Measurements from ENCODE around the gene BTN3A1. TPM values are rescaled to one million over a fixed set of nuclear protein-coding genes. Genes with fewer than 3 reads are reported as not detected.

Gene BTN3A1
- total RNA-seq, 1 donor from 2014 or later = 61.7 TPM

DNA sequence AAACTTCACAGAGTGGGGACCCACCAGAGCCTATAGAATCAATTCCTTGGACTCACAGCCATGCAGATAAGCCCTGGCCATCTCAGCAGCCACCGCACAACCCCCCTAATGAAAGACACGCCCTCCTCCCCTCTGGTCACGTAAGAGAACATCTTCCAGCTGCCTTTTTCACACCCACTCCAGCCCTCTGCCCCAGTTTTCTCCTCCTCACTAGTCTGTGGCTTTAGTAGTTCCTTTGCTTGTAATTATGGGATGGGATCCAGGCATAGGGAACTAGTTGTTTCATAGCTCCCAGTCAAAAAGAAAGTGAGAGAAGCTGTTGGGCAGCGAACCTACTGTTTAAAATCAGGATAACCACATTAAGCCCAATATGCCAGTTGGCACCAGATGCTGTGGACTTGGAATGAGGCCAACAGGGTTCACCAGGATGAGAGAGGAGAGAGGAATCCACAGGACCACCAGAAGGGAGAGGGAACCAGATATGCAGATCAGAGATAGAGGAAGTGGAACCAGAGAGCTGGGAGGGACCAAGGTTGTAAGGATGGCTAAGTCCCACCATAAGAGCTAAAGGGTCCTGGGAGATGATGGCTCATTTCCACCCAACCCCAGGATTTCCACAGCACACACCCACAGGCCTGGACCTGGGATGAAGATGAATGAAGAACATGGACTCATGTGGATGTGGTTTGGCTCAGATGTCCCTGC, 9.0 kb upstream of the BTN3A1 start:
- no peaks in the 10 kb centered on the region for H3K9me3 Mint-ChIP-seq
- DNase-seq = no peak
- no peak for TF ChIP-seq CTCF (IDR thresholded peaks at IDR 0.05)
- no peak overlapping the region for H3K4me3 Mint-ChIP-seq
- ATAC-seq (ENCODE audit: low read depth) = peak; percentile 49
- peaks cover 33% of the 10 kb centered on the region for H3K4me1 Mint-ChIP-seq
- H3K27me3 Mint-ChIP-seq = no peaks in the 10 kb centered on the region
- POLR2A ChIA-PET = interaction anchor here (0.6 to 1.1 kb wide), 2 partner anchors 10 to 120 kb away, joined by 3 read pairs; partner anchors contain the start of gene BTN2A2
- H3K36me3 Mint-ChIP-seq (ENCODE audit: low read depth) = peaks cover 53% of the 10 kb centered on the region
- intact Hi-C loops (cut with micrococcal nuclease) = no loop called here
- CTCF ChIA-PET = interaction anchor here (1.0 kb wide), 1 partner anchor 27 kb away, joined by 3 read pairs; no protein-coding TSS in a partner anchor
- peak overlapping the region; percentile 10 for H3K27ac Mint-ChIP-seq

GRCh38 chr6:26394289-26394688, 7.8 kb upstream of the BTN3A1 start:
- ATAC-seq (ENCODE audit: low read depth) (no peak), DNase-seq (no peak)
- H3K9me3 Mint-ChIP-seq = no peaks in the 10 kb centered on the region
- H3K36me3 Mint-ChIP-seq (ENCODE audit: low read depth) = peaks cover 41% of the 10 kb centered on the region
- intact Hi-C loops (cut with micrococcal nuclease) = no loop called here
- no peak for TF ChIP-seq CTCF (IDR thresholded peaks at IDR 0.05)
- ChIA-PET CTCF (no interaction called here), POLR2A (interaction anchor here (0.9 kb wide), 1 partner anchor 12 kb away, joined by 3 read pairs; the partner anchor contains the start of gene BTN2A2)
- no peak overlapping the region for H3K4me3 Mint-ChIP-seq
- H3K4me1 Mint-ChIP-seq = peaks cover 26% of the 10 kb centered on the region
- H3K27ac Mint-ChIP-seq = peak overlapping the region; percentile 19
- H3K27me3 Mint-ChIP-seq = no peaks in the 10 kb centered on the region

DNA sequence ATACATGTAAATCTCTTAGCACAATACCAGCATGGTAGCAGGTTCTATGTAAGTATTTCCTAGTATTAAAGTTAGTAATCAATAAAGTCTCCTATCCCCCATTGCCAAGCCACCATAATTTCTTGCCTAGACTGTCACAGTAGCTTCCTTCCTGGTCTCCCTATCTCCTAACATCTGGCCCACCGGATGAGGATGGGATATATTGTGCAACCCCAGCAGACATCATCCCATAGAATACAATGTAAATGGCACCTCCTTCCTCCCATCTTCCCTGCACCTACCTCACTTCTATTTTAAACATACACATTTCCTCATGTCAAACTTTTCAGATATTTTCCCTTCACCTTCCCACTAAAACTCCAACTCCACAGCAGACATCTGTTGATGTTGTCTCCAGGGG, 3.5 kb upstream of the BTN3A1 start:
- H3K27ac Mint-ChIP-seq = no peak overlapping the region
- no peaks in the 10 kb centered on the region for H3K9me3 Mint-ChIP-seq
- intact Hi-C loops (cut with micrococcal nuclease) = no loop called here
- no peak overlapping the region for H3K4me3 Mint-ChIP-seq
- H3K4me1 Mint-ChIP-seq = peaks cover 41% of the 10 kb centered on the region
- ChIA-PET POLR2A (no interaction called here), CTCF (no interaction called here)
- H3K27me3 Mint-ChIP-seq = no peaks in the 10 kb centered on the region
- DNase-seq (no peak), ATAC-seq (ENCODE audit: low read depth) (no peak)
- H3K36me3 Mint-ChIP-seq (ENCODE audit: low read depth) = peaks cover 8% of the 10 kb centered on the region
- no peak for TF ChIP-seq CTCF (IDR thresholded peaks at IDR 0.05)

- intact Hi-C loops (cut with micrococcal nuclease) = loop anchor here (5.0 kb wide), 2 partner anchors 42 to 122 kb away; partner anchors contain the start of gene BTN3A3
- no peak for TF ChIP-seq CTCF (IDR thresholded peaks at IDR 0.05)
- Mint-ChIP-seq H3K9me3 (no peaks in the 10 kb centered on the region), H3K27me3 (no peaks in the 10 kb centered on the region), H3K36me3 (ENCODE audit: low read depth) (peaks cover 15% of the 10 kb centered on the region), H3K4me1 (peaks cover 59% of the 10 kb centered on the region), H3K4me3 (peak overlapping the region; percentile 98), H3K27ac (peak overlapping the region; percentile 98)
- CTCF ChIA-PET = no interaction called here
- DNase-seq (no peak), ATAC-seq (ENCODE audit: low read depth) (peak; percentile 48)
- POLR2A ChIA-PET = no interaction called here
Measured at GRCh38 chr6:26400626-26401025, 1.4 kb upstream of the BTN3A1 start.

- Mint-ChIP-seq H3K4me1 (peaks cover 64% of the 10 kb centered on the region), H3K27me3 (no peaks in the 10 kb centered on the region), H3K36me3 (ENCODE audit: low read depth) (peaks cover 22% of the 10 kb centered on the region), H3K9me3 (no peaks in the 10 kb centered on the region), H3K27ac (peak overlapping the region; percentile 98), H3K4me3 (peak overlapping the region; percentile 98)
- TF ChIP-seq CTCF (IDR thresholded peaks at IDR 0.05) = no peak
- DNase-seq (no peak), ATAC-seq (ENCODE audit: low read depth) (peak; percentile 3)
- intact Hi-C loops (cut with micrococcal nuclease) = loop anchor here (5.0 kb wide), 2 partner anchors 41 to 121 kb away; partner anchors contain the start of gene BTN3A3
- ChIA-PET POLR2A (interaction anchor here (0.9 to 1.1 kb wide), 2 partner anchors 72 to 136 kb away, joined by 3 to 4 read pairs; no protein-coding TSS in a partner anchor), CTCF (no interaction called here)
Measured at GRCh38 chr6:26401389-26401986, 587 bp upstream of the BTN3A1 start.
